Ovary (tissue), 9 donors: ENCODE data around the gene ABLIM2. TPM values are rescaled to one million over a fixed set of nuclear protein-coding genes. Genes with fewer than 3 reads are reported as not detected.

Experiments
- DNase-seq, 5 donors: peaks; one replicate each; pipeline ENCODE4 v3.0.0-alpha.2; 2019 to 2020
- H3K27ac ChIP-seq, 2 donors: fragments of 200-600 bp; one replicate each; pipeline versions ENCODE4 v1.5.1 to v1.8.0; 2019 to 2022
- H3K27me3 ChIP-seq: fragments of 200-600 bp; one replicate; pipeline ENCODE4 v1.8.0; 2022
- H3K36me3 ChIP-seq: fragments of 200-600 bp; sonication (generic); one replicate; pipeline ENCODE4 v1.5.1; 2019
- H3K4me1 ChIP-seq: one replicate; pipeline ENCODE4 v1.8.1; 2013; ENCODE audit warnings: mild to moderate bottlenecking, moderate library complexity; ENCODE audit not compliant: insufficient read depth
- H3K4me3 ChIP-seq: fragments of 200-600 bp; sonication (generic); one replicate; pipeline ENCODE4 v1.5.1; 2017
- H3K9me3 ChIP-seq, 2 donors: fragments of 200-600 bp in 1 of 2; sonication (generic) in 1 of 2; one replicate each; pipeline versions ENCODE4 v1.5.1 to v1.8.1; 2013 to 2019; ENCODE audit warnings: mild to moderate bottlenecking in 1 of 2, moderate library complexity in 1 of 2
- CTCF ChIP-seq, 3 donors: fragments of 450-650 bp in 2 of 3; fragments of 200-600 bp in 1 of 3; IDR thresholded peaks; one replicate each; pipeline versions ENCODE4 v1.5.1 to v1.8.0; 2016 to 2022; ENCODE audit warnings: antibody characterized with exemption in 3 of 3, mild to moderate bottlenecking in 1 of 3
- EP300 ChIP-seq: sonication (generic); formaldehyde crosslinking; IDR thresholded peaks from one replicate; pipeline ENCODE4 v1.6.1; 2017; ENCODE audit warnings: antibody characterized with exemption
- POLR2A ChIP-seq: fragments of 450-650 bp; IDR thresholded peaks from one replicate; pipeline ENCODE4 v1.6.1; 2017; ENCODE audit warnings: antibody characterized with exemption, mild to moderate bottlenecking, moderate library complexity
- WGBS, 3 donors: extraction: QIAGEN DNeasy Blood & Tissue Kit in 1 of 3; methylation state at CpG; one replicate each; pipeline versions ENCODE4 v1.1.5 to v1.1.7; 2013 to 2017; 5-methylcytosine and 5-hydroxymethylcytosine counted together
- intact Hi-C, 4 donors: fragments of 100-400 bp; cut with DNase I; formaldehyde crosslinking; loops; one replicate each; pipeline versions ENCODE4 v1.11.0 to v1.15.1; 2022 to 2023
- polyA plus RNA-seq, 2 donors: library from polyadenylated mRNA; stranded (reverse); fragments of 200-250 nt in 1 of 2; fragments of 350-450 nt in 1 of 2; fragmentation: Illumina TruSeq in 1 of 2; extraction: RNeasy Lipid Tissue Mini Kit (QIAGEN cat#74804) in 1 of 2; gene quantifications; one replicate each; pipeline ENCODE4 v1.2.3, GENCODE V29; 2013 to 2014
- total RNA-seq, 7 donors: library from RNA; depleted of rRNA in 2 of 7; stranded (reverse); fragments of >200 nt in 2 of 7; fragmentation: NEBNext Ultra II Directional in 3 of 7; extraction: Animal tissue kit (Norgen Biotek cat#: 25700) in 3 of 7; gene quantifications; one replicate each; pipeline versions ENCODE4 v1.1.0 to v1.2.4, GENCODE V29; 2016 to 2023
- donor health status: DM: no; HTN: no; CAD: no; lungs with moderate emphysema.
- donor health status: DM: no; HTN: no; CAD: no.
- donor health status: Bipolar disorder and iron deficiency.
- donor health status: DM: yes; HTN: yes; CAD: no.
- donor health status: DM: no; HTN: no; CAD: no.
- donor health status: DM: yes; HTN: yes; CAD: no.

The ABLIM2 gene
- total and polyA plus RNA-seq, 9 donors: 0.81 to 7.9 (median 2.1) TPM

GRCh38 chr4:7974425-7974824, 184.2 kb downstream of the ABLIM2 start:
- 98 to 100% (median 100%) methylated on average over 1 of the region's 1 CpG for WGBS, 3 donors
- no peaks in the 10 kb centered on the region for H3K36me3 ChIP-seq
- H3K27ac ChIP-seq: no peak overlapping the region
- DNase-seq: no peak
- TF ChIP-seq POLR2A: no peak
- no peak for TF ChIP-seq EP300
- no peak for TF ChIP-seq CTCF (IDR thresholded peaks at IDR 0.05)
- H3K4me3 ChIP-seq: no peak overlapping the region
- intact Hi-C loops: loop anchor here in 1 of 4 donors (5.0 kb wide), 1 partner anchor 102 kb away; no protein-coding TSS in a partner anchor
- H3K27me3 ChIP-seq: no peaks in the 10 kb centered on the region
- no peaks in the 10 kb centered on the region for H3K9me3 ChIP-seq
- peaks cover 15% of the 10 kb centered on the region for H3K4me1 ChIP-seq

DNA sequence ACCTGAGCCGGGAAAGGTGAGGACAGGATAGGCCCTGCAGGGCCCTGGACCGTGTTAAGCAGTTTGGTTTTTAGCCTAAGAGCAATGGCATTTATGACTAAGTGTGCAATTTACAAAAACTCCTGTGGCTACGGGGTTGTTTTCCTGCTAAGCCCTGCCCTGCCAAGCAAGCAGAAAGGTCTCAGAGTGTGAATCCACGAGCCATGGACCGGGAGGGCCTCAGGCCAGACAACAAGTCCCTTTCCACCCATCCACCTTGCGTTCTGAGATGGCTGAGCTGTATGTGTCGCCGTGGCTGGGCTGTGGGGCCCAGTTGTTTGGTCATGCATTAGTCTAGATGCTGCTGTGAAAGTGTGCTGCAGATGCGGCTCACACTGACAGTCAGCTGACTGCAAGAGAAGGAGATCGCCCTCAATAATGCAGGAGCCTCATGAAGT, 185.1 kb downstream of the ABLIM2 start:
- no peak for DNase-seq
- peaks cover 11% of the 10 kb centered on the region for H3K4me1 ChIP-seq

GRCh38 chr4:7971881-7972500, 186.6 kb downstream of the ABLIM2 start:
- WGBS, 3 donors: 85 to 88% (median 87%) methylated on average over 13 of the region's 13 CpGs
- H3K36me3 ChIP-seq: no peaks in the 10 kb centered on the region
- intact Hi-C loops: loop anchor here in 1 of 4 donors (5.0 kb wide), 1 partner anchor 100 kb away; no protein-coding TSS in a partner anchor
- no peak overlapping the region for H3K4me3 ChIP-seq
- peaks cover 10% of the 10 kb centered on the region for H3K4me1 ChIP-seq
- H3K9me3 ChIP-seq: no peaks in the 10 kb centered on the region
- TF ChIP-seq EP300 (no peak), POLR2A (no peak), CTCF (IDR thresholded peaks at IDR 0.05) (no peak)
- peak overlapping the region in 1 of 2 donors; percentile 87 for H3K27ac ChIP-seq
- no peak for DNase-seq
- no peaks in the 10 kb centered on the region for H3K27me3 ChIP-seq

More for the DNA sequence above, 185.1 kb downstream of the ABLIM2 start:
- Histone ChIP-seq H3K9me3 (no peaks in the 10 kb centered on the region), H3K4me3 (no peak overlapping the region), H3K27ac (no peak overlapping the region), H3K36me3 (no peaks in the 10 kb centered on the region), H3K27me3 (no peaks in the 10 kb centered on the region)
- TF ChIP-seq CTCF (IDR thresholded peaks at IDR 0.05) (no peak), POLR2A (no peak), EP300 (no peak)
- WGBS, 3 donors: 43 to 61% (median 57%) methylated on average over 10 of the region's 10 CpGs
- intact Hi-C loops: loop anchor here in 1 of 4 donors (5.0 kb wide), 1 partner anchor 101 kb away; no protein-coding TSS in a partner anchor

GRCh38 chr4:7971159-7971631, 187.4 kb downstream of the ABLIM2 start:
- intact Hi-C loops: loop anchor here in 1 of 4 donors (5.0 kb wide), 1 partner anchor 99 kb away; no protein-coding TSS in a partner anchor
- H3K9me3 ChIP-seq: no peaks in the 10 kb centered on the region
- TF ChIP-seq EP300 (no peak), CTCF (IDR thresholded peaks at IDR 0.05) (no peak), POLR2A (no peak)
- 85 to 93% (median 89%) methylated on average over 2 of the region's 2 CpGs for WGBS, 3 donors
- H3K27me3 ChIP-seq: no peaks in the 10 kb centered on the region
- no peak overlapping the region for H3K4me3 ChIP-seq
- peak in 1 of 5 donors; percentile 51 for DNase-seq
- peaks cover 10% of the 10 kb centered on the region for H3K4me1 ChIP-seq
- H3K27ac ChIP-seq: peak overlapping the region in 1 of 2 donors; percentile 87
- no peaks in the 10 kb centered on the region for H3K36me3 ChIP-seq
